ENCODE results near the gene MYLK3.

The MYLK3 gene

GRCh38 chr16:46746821-46747776 is 1.0 kb downstream of the MYLK3 start:
- no peak overlapping the region for H3K4me3 ChIP-seq (ENCODE audit: low read depth, low read length)
- TF ChIP-seq CTCF (IDR thresholded peaks at IDR 0.05; ENCODE audit: low read depth, low read length), result no peak

- TF ChIP-seq CTCF (IDR thresholded peaks at IDR 0.05; ENCODE audit: low read depth, low read length), result no peak
- H3K4me3 ChIP-seq (ENCODE audit: low read depth, low read length), result no peak overlapping the region
Observed at GRCh38 chr16:46745617-46746016, 2.5 kb downstream of the MYLK3 start.

GRCh38 chr16:46743232-46743719 is 4.9 kb downstream of the MYLK3 start:
- no peak for TF ChIP-seq CTCF (IDR thresholded peaks at IDR 0.05; ENCODE audit: low read depth, low read length)
- no peak overlapping the region for H3K4me3 ChIP-seq (ENCODE audit: low read depth, low read length)

GRCh38 chr16:46739934-46740333 is 8.2 kb downstream of the MYLK3 start:
- no peak for TF ChIP-seq CTCF (IDR thresholded peaks at IDR 0.05; ENCODE audit: low read depth, low read length)
- no peak overlapping the region for H3K4me3 ChIP-seq (ENCODE audit: low read depth, low read length)

- TF ChIP-seq CTCF (IDR thresholded peaks at IDR 0.05; ENCODE audit: low read depth, low read length), result no peak
Observed at GRCh38 chr16:46737621-46738214, 10.4 kb downstream of the MYLK3 start.

GRCh38 chr16:46736695-46737094 is 11.4 kb downstream of the MYLK3 start:
- no peak for TF ChIP-seq CTCF (IDR thresholded peaks at IDR 0.05; ENCODE audit: low read depth, low read length)
- H3K4me3 ChIP-seq (ENCODE audit: low read depth, low read length), result no peak overlapping the region

More at GRCh38 chr16:46737621-46738214, 10.4 kb downstream of the MYLK3 start:
- H3K4me3 ChIP-seq (ENCODE audit: low read depth, low read length), result no peak overlapping the region

GRCh38 chr16:46733319-46733830 is 14.8 kb downstream of the MYLK3 start:
- no peak for TF ChIP-seq CTCF (IDR thresholded peaks at IDR 0.05; ENCODE audit: low read depth, low read length)
- H3K4me3 ChIP-seq (ENCODE audit: low read depth, low read length), result no peak overlapping the region
